K562 (cell line): ENCODE results near the gene SRGAP2B.
"Not testable (repeated sequence)": the region's sequence is repeated elsewhere in the genome, so short reads cannot be mapped to it uniquely, and the experiment has no call there.

Experiments
- NRF1 ChIP-seq, 2 experiments: fragments of 450-650 bp; IDR thresholded peaks in 1 of 2; conservative IDR thresholded peaks in 1 of 2; 2 replicates each; pipeline ENCODE4 v1.6.1; 2014; ENCODE audit warnings: mild to moderate bottlenecking in 2 of 2
- POLR2A ChIP-seq: fragments of 450-650 bp; conservative IDR thresholded peaks from 2 replicates; pipeline ENCODE4 v1.6.1; 2016
- RAD21 ChIP-seq, 2 experiments: fragments of 250-450 bp in 1 of 2; fragments of 450-650 bp in 1 of 2; sonication (Bioruptor Pico) in 1 of 2; formaldehyde crosslinking in 1 of 2; IDR thresholded peaks in 1 of 2; conservative IDR thresholded peaks in 1 of 2; 2 replicates each; pipeline versions ENCODE4 v1.4.0 to v1.8.0; 2020 to 2022; ENCODE audit warnings: mild to moderate bottlenecking in 2 of 2, moderate library complexity in 1 of 2
- TF ChIP-seq, protein P1 (sequence below), 3 experiments: IDR thresholded peaks in 2 of 3; conservative IDR thresholded peaks in 1 of 3; 2 replicates each; pipeline ENCODE4 v1.5.1; 2011 to 2012; ENCODE audit warnings: low read length in 3 of 3, mild to moderate bottlenecking in 3 of 3, control low read depth in 2 of 3, improper control_type of control experiment in 1 of 3, inconsistent platforms in 1 of 3, low read depth in 1 of 3, mixed read lengths in 1 of 3, moderate library complexity in 1 of 3; ENCODE audit not compliant: insufficient read depth in 2 of 3

DNA sequence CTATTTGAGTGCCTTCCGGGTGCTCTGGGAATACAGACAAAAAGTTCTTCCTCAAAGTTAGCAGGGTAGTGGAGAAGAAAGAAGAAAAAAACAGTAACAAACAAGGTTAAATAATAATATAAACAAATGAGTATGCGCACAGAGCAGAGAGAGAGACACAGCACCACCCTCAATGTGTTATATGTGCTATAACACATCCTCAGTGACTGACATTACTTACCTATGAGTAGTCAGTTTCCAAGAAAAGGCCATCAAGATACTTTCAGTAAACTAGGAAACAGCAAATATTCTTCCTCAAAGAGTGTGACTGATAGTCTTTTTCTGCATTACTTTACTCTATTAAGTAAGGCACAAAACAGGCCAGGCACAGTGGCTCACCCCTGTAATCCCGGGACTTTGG lies 93.7 kb downstream of the SRGAP2B start:
- not testable (repeated sequence) for TF ChIP-seq POLR2A; RAD21 (CRISPR knock-in tag; conservative IDR thresholded peaks at IDR 0.05 in 1 of 2, IDR thresholded peaks at IDR 0.05 in 1 of 2); NRF1 (conservative IDR thresholded peaks at IDR 0.05 in 1 of 2, IDR thresholded peaks at IDR 0.05 in 1 of 2)
- TF ChIP-seq, protein P1, sequence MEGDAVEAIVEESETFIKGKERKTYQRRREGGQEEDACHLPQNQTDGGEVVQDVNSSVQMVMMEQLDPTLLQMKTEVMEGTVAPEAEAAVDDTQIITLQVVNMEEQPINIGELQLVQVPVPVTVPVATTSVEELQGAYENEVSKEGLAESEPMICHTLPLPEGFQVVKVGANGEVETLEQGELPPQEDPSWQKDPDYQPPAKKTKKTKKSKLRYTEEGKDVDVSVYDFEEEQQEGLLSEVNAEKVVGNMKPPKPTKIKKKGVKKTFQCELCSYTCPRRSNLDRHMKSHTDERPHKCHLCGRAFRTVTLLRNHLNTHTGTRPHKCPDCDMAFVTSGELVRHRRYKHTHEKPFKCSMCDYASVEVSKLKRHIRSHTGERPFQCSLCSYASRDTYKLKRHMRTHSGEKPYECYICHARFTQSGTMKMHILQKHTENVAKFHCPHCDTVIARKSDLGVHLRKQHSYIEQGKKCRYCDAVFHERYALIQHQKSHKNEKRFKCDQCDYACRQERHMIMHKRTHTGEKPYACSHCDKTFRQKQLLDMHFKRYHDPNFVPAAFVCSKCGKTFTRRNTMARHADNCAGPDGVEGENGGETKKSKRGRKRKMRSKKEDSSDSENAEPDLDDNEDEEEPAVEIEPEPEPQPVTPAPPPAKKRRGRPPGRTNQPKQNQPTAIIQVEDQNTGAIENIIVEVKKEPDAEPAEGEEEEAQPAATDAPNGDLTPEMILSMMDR (IDR thresholded peaks at IDR 0.05 in 2 of 3, conservative IDR thresholded peaks at IDR 0.05 in 1 of 3; ENCODE audit: insufficient read depth in 2 of 3, low read depth in 1 of 3, low read length in 3 of 3) = not testable (repeated sequence)
